ENCODE measurements around the gene AGTR1.

AGTR1 gene

DNA sequence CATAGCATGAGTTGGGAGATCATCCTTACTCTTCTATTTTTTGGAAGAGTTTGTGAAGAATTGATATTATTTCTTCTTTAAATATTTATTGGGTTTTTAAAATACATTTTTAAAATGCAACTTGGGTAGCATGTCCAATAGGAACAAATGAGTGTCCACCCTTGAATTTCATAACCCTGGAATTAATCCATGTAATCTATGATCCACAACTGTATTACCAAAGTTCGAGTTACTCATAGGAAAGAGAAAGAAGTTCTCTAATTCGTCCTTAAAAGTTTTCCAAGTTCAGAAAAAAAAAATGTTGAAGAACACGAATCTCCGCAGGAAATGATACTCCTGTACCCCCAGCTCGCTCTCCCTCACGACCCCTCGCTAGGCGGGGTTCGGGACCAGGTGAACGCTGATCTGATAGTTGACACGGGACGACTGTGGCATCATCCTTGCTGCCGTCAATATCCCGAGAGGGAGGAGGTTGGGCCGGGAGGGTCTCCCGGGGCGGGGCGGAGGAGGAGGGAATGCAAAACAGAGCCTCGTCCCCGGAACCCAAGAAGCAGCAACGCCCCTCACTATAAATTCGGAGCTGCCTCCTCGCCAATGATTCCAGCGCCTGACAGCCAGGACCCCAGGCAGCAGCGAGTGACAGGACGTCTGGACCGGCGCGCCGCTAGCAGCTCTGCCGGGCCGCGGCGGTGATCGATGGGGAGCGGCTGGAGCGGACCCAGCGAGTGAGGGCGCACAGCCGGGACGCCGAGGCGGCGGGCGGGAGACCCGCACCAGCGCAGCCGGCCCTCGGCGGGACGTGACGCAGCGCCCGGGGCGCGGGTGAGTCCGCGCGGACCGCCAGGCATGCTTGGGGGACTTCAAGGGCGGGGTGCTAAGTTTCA lies at the start of gene AGTR1:
TSS of gene AGTR1 (plus strand) at position 598 of the 884 bp plus-strand sequence. CDS start 43,133 bp downstream, outside the sequence.
- DNase-seq (ENCODE audit: low spot score) = no peak

DNA sequence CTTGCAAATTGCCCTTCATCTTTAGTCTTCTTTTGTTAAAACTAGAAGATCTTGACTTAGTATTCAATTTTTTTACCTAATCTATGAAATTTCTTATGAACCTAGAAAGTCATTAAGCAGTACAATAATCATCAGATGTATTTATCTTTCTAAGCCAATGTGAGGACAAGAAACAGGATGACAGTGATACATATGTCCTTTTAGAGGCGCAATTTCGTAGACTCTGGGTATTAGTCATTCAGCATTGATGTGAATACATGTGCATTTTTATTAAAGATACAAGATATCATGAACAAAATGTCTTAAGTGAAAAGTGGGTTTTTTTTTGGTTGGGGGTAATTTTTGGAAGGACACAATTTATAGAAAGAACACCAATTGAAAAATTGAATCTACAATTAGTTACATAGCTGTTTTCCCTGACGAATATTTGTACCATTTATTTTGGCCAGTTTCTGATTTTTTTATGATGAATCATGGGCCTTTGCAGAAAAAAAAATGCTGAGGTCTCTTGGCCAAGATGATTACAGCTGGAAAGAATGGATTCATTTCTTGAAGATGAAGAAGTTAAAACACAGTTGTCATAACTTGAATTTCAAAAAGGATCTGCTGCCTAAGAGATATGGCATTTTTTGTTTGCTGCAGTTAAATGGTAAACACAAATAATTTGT lies 48.9 kb upstream of the AGTR1 start:
- no peak for DNase-seq (ENCODE audit: low spot score)

DNA sequence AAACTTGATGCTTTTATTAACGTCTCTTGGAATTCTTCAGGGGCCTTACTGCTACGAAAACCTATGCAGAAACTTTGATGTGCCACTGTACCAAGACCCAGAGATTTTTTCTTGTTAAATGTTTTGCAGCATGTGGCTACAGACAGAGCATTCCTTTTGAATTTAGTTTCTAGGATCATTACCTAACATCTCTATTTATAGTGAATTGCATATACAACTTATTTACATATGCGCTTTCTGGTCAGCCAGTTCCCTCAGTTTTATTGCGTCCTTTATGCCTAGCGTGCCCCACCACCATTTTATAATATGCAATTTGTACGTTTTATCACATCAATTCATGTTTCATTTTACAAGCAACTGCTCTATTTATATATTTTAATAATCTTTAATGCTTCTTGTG lies 46.2 kb upstream of the AGTR1 start:
- no peak for DNase-seq (ENCODE audit: low spot score)

- no peak for DNase-seq (ENCODE audit: low spot score)
These were observed 43.3 kb upstream of the AGTR1 start for GRCh38 chr3:148654433-148654832.

DNA sequence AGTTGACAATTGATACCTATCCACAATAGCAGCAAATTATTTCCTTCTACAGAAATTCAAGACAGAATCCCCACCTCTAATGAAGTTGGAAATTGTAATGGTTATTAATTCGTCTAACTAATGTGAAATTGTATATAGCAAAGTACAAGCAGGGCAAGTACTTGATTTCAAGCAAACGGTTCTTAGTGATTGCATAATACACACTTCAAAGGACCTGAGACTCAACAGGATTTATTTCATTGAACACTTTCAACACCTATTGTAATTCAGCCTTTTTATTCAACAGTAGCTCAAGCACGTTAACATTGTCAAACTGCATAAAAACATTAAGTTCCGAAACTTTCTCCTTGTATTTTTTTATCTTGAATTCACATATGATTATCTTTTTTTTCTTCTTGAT lies 40.2 kb upstream of the AGTR1 start:
- DNase-seq (ENCODE audit: low spot score) = no peak

GRCh38 chr3:148659512-148659911 lies 38.2 kb upstream of the AGTR1 start:
- DNase-seq (ENCODE audit: low spot score) = no peak

DNA sequence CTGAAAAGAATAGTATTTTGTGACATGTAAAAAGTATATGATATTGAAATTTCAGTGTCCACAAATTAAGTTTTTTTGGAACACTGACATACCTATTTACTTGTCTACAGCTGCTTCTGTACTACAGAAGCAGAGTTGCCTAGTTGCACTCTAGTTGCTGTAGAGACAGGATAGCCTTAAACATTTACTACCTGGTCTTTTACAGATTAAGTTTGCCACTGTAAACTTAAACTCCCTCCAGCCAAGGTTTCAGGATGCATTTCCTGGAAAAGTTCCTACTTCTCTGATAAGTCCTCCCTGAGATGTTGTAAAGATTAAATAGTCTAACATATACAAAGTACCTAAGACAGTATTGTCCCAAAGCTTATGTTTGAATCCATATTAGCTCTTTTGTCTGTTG lies 17.4 kb upstream of the AGTR1 start:
- no peak for DNase-seq (ENCODE audit: low spot score)

DNA sequence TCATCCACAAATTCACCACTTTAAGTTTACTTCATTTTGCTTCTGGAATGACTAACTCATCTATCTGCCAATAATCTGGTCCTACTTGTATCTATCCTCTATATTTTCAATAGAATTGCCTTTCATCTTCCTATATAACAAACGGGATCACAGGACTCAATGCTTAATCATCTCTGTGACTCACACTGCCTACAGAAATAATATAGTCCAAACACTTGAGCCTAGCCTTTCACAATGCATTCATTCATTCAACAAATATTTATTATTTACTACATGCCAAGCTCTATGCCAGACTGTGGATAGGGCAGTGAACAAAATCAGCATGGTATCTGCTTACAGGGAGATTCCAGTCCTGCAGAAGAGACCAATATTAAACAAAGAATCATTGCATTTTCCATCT lies 16.6 kb upstream of the AGTR1 start:
- DNase-seq (ENCODE audit: low spot score) = no peak

GRCh38 chr3:148682997-148683396 lies 14.7 kb upstream of the AGTR1 start:
- DNase-seq (ENCODE audit: low spot score) = no peak

DNA sequence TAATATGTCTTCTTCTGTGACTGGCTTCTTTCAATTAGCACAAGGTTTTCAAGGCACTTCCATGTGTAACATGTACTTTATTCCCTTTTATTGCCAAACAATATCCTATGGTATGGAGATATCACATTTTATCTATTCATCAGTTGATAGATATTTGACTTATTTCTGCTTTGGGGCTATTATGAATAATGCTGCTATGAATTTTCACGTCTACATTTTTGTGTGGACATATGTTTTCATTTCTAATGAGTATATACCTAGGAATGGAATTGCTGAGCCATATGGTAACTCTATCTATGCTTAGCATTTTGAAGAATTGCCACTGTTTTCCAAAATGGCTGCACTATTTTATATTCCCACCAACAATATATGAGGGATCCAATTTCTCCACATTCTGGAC lies 3.6 kb upstream of the AGTR1 start:
- no peak for DNase-seq (ENCODE audit: low spot score)

DNA sequence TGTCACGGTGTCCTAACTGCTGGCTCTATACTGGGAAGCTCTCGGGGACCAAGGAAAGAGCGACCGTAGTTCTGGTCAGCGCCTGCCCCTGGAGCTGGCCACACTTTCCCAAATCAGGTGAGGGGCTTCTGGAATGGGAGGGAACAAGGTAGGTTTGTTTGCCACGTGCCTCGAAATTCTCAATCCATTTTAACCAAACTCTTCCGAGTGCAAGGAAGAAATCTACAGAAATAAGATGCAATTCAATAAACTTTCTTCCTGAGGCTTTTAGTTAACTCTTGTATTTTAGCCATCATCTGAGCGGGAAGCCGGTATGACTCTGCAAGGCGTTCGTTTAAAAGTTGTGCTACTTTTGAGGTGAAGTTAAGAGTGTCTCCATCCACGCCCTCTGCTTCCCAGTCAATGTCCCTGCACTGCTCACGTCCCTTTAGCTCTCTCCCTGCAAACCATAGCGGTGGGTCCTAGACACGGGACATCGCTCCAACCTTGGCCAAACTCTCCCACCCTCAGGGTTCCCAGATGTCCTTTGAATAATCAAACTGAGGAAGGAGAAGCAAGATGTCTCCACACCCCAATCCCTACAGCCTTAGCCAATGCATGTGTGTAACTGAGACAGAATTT lies 597 bp downstream of the AGTR1 start:
- no peak for DNase-seq (ENCODE audit: low spot score)

DNA sequence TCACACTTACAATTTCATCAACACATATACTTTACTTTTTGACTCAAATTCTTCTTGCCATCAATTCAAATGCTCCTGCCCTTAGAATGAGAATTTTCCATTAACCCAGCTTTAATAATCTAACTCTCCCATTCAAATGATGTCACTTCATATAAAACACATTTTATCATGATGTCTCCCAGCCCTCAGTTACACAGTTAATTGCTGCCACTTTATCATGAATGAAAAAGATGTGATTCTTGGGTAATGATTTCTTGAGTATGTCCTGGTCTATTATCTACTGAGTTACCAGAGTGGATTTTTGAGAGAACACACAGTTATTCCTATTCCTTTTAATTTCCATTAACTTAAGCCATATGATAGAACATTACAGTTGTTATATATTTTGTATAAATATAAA lies 7.6 kb downstream of the AGTR1 start:
- DNase-seq (ENCODE audit: low spot score) = no peak

DNA sequence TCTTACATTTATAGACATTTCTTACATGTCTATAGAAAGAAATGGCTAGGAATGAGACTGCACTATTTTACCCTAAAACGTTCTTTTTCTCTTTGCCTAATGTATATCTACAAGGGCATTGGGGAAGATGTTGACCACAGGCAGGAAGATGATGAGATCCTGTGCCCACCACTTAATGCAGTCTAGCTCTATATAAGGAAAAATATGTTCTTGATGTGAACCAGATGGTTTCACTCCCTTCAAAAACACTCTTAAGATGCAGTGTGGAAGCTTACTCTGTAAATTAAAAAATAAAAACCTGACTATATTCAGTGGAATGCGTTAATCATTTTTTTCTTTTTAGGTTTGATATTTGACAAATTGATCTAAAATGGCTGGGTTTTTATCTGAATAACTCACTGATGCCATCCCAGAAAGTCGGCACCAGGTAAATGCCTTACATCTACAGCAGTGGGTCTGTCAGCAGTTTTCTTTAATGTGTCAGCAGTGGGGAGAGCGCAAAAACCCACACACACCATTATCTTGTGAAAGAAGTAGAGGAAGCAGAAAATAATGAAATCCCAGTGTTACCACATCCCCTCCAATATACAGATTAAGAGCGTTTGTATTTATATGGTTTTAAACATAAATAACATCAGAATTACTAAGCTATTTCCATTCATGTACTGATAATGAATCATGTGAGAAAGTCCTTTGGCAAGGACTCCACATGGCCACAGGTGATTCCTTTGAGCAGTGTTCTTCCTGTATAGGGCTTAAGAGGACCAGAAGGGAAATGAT lies 10.1 kb downstream of the AGTR1 start:
- no peak for DNase-seq (ENCODE audit: low spot score)

DNA sequence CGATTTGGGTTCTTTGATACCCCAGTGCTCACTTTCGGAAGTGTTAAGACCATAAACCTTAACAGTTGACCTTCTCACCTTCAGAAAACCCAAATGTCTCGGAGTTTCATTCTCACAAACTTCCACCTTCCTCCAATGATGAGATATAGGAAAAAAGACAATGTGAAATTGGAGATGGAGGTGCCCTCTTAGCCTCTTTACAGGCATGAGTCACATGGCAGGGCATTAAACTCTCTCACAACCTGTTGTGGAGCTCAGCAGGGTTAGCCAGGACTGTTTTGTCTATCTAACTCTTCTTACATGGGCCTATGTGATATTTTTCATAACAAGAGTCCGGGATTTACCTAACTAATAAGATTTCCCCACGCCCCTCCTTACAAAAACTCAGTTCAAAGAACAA lies 10.7 kb downstream of the AGTR1 start:
- DNase-seq (ENCODE audit: low spot score) = no peak

- no peak for DNase-seq (ENCODE audit: low spot score)
These were observed 12.0 kb downstream of the AGTR1 start for GRCh38 chr3:148709560-148710253.

DNA sequence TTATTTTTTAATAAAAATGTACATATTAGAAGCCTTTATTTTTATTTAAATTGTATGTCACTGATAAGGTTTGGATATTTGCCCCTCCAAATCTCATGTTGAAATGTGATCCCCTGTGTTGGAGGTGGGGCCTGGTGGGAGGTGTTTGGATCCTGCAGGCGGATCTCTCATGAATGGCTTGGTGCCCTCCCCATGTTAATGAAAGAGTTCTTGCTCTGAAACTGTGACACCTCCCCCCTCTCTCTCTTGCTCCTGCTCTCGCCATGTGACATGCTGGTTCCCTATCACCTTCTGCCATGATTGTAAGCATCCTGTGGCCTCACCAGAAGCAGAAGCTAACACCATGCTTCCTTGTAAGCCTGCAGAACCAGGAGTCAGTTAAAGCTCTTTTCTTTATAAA lies 13.0 kb downstream of the AGTR1 start:
- no peak for DNase-seq (ENCODE audit: low spot score)

DNA sequence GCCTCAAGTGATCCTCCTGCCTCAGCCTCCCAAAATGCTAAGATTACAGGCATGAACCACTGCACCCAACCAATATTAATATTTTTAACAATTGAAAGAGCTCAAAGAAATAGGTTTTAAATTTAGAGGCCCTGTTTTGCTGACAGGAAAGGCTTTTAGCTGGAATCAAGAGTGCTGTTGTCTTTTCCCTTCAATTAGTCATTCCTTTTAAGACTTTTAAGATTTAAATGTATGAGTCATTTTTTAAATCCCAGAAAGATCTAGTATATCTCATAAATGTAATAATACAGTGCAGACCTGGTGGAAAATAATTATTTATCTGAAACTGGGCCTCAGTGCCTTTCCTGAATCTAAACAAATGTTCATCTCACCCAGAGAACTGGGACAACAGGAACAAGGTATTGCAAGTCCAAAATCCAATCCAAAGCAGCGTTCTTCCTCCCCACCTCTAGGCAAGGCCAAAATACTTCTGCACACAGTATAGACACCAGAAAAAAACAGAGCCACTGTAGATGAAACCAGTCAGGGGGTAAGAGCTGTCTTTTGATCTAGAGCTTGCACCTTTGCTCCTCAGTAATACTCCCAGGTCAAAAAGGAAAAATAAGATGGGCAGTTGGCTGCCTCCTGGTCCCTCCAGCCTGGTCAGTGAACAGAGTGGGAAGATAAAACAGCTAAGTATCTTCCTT lies 14.4 kb downstream of the AGTR1 start:
- DNase-seq (ENCODE audit: low spot score) = no peak

- DNase-seq (ENCODE audit: low spot score) = no peak
These were observed 16.8 kb downstream of the AGTR1 start for GRCh38 chr3:148714521-148714920.

DNA sequence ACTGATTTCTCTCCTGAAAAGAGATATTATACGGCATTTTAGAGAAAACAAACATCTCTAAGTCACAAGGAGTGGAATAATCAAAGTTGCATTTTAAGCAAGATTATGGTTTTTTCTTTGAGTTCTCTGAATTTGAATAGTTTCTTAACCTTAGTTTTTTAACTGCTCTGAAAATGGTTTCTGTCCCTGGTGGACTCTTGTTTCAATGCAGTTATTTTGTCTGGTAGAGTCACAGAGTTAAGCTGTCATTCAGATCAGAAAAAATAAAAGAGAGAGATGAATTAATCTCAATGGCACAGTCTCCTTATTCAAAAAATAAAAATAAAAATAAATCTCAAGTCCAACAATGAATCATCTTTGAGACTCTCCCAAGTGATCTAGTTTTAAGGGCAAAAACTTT lies 19.0 kb downstream of the AGTR1 start:
- DNase-seq (ENCODE audit: low spot score) = no peak

DNA sequence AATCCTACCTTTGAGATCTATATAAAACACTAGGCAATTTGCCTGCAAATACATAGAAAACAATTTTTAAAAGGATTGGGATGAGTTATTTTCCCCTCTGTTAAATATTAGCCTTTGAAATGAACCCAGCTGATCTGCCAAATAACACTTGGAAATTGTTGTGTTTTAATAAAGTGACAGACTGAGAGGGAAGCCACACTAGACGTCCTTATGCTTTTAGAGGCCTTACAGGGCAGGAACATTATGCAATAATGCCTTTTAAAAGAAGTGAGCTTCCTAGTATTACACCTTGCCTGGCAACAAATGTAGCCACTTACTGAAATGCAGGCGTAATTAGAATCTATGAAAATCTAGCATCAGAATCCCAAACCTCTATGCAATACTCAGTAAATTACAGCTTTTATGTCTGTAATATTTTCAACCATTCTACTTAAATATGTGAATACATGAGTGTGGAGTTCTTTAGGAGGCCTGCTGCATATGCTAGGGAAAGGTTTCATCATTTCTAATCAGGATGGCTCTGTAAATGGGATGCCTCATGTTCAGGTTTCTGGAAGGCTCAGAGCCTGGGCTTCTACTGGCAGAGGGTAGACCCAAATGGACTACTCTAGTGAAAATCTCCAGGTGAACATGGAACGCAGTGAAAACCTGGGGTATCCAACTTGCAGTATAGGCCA lies 20.3 kb downstream of the AGTR1 start:
- DNase-seq (ENCODE audit: low spot score) = no peak
